GM11168 (cell line): ENCODE measurements around the gene KRT79.

ENCODE experiments used
- in situ Hi-C: fragments of 300-500 bp; cut with MboI; formaldehyde crosslinking; loops from one replicate; pipeline ENCODE4 v1.12.0; 2022; ENCODE audit warnings: low sequenced_read_pairs; ENCODE audit not compliant: unreplicated experiment

The KRT79 gene

DNA sequence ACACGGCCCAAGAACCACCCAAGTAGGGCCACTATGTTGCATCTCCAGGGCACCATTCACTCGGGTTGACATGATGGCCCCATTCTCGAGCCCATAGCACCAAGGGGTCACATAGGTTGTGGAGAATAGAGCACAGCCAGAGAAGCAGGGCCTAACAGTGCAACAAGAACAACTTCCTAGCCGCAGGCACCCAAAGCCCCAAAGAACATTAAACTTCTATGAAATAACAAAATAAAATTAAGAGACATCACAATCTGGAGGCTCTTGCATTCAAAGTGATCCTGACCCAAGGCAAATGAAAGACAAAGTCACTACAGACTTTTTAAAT is 22.1 kb downstream of the KRT79 start:
- in situ Hi-C loops = no loop called here

DNA sequence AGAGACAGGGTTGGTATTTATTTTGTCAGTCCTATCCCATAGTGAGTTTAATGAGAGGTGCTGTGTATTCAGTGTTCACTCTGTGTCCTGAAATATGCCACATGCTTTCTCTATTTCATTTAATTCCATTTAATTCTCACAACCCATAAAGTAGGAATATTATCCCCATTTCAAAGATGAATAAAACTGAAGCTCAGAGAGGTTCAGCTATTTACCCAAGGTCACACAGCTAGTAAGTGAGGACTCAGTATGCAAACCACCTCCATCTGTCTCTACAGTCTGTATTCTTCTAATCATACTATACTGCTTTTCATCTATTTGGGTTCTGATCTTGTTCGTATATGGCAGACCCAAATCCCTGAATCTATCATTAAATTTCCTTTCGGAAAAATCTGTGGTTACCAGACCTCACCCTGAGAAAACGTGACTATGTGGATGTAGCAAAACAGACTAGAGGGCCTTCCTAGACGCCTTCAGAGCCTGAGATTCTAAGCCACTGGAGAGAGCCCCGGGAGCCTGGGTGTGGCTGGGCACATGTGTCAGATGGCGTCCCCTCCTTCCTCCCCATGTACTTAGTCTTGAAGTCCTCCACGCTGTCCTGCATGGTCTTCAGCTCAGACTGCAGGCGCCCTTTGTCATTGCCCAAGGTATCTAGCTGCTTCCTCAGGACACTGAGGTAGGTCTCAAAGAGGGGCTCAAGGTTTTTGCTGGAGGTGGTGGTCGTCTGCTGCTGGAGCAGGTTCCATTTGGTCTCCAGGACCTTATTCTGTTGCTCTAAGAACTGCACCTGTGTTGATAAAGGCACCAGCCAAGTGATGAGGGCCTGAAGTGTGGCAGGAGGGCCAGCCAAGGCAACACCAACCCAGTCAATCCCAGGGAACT is 22.7 kb downstream of the KRT79 start:
- in situ Hi-C loops = no loop called here

DNA sequence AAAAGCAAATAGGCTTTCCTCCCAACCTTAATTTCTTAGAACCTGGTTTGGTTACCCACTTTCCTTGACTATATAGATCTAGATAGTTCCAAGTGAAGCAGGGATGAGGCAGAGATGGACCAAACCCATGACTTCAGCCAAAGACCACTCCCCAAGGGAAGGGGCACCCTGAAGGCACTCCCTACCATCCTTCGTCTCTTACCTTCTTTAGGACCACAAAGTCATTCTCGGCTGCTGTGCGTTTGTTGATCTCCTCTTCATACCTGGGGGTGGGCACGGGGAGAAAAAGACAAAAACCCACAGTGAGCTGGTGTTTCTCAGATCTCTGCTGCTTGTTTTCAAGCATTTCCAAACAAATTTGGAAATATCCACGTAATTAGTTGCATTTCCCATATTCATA is 23.6 kb downstream of the KRT79 start:
- in situ Hi-C loops = no loop called here

DNA sequence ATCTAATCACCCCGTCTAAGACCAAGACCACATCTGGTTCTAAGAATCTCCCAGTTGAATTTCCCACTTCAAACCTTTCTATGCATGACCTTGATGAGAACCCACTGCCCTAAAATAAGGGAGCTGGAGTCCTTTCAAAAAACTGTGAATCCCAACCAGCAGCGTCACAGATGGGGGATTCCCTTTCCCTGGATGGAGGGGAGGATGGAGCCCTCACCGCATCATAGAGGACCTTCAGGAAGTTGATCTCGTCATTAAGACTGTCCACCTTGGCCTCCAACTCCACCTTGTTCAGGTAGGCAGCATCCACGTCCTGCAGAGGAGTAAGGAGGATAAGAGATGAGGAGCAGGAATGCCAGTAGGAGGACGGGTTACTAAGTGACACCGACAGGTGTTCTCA is 24.9 kb downstream of the KRT79 start:
- in situ Hi-C loops = no loop called here

DNA sequence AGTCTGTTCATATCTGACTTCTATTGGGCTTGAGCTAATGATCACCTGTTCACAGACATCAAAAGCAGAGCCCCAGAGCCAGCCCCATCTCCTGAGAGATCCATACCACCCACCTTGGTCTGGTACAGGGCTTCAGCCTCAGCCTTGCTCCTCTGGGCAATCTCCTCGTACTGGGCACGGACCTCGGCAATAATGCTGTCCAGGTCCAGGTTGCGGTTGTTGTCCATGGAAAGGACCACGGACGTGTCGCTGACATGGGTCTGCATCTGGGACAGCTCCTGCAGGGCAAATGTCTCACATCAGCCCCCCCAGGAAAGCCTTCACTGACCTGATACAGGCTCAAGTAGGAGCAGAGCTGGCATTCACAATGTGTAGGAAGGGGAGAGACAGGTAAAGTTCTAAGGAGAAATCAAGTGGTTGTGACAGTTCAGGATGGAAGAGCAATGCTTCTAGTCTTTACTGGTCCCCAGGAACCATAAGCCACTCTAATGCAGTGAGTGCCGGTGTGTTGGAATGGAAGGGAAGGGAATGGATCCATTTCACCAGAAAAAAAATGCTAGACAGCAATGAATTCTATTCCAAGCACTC is 25.4 kb downstream of the KRT79 start:
- in situ Hi-C loops = no loop called here

DNA sequence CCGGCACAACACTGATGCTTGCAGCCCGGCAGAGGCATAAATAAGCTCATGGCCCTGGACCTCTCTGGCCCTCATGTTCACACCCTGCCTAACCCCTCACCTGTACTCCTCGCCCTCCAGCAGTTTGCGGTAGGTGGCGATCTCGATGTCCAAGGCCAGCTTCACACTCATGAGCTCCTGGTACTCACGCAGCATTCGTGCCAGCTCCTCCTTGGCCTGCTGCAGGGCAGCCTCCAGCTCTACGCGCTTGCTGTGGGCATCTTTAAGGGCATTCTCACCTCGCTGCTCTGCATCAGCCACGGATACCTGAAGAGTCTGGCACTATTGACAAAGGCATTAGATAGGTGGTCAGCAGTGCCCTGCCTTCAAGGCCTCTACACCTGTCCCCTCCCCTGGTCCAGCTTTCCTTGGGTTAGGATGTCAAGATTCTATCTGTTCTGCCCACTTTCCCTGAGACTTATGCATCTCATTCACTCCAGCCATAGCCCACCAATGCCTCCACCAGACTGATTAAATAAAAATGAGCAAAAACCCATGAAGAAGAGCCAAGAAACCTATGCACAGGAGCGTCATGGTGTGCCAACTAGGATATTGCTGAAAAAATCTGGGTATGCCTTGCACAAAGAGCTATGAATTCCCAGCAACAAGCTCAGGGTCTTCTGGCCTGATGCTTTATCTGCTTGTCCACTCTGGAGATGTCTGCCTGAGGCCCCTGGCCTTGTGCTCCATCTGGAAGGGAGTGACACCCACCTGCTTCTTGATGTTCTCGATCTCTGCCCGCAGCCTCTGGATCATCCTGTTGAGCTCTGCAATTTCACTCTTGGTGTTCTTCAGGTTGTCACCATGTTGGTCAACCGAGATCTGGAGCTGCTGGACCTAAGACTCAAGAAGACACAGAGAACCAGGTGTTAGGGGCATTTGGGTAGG is 26.3 kb downstream of the KRT79 start:
- in situ Hi-C loops = no loop called here

DNA sequence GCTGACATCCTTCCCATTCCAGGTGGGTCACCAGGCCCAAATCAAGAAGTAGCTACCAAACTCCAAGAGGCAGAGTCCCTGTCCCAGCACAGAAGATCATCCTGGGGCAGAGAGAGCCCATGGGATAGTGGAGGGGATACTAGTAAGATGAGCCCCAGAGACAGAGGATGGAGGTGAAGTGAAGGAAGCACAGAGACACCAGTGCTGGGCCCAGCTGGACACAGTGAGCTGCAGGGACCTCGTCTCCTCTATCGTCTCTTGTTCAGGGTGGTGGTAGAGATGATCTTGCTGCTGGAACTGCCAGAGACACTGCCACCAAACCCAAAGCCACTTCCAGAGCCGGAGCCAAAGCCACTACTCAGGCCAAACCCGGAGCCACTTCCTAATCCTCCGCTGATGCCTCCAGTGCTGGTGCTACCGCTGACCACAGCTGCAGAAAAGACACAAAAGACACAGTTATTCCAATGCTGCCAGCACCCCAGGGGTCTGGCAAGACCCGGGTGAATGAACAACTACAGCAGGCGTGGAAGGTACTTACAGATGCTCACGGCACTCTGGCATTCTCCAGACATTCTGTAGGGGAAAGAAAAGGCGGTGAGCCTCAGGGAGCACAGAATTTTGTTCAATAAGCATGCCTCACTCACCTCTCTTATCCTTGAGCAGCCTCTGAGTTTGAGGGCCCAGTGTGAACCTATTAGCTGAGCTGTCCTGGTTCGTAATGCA is 27.1 kb downstream of the KRT79 start:
- in situ Hi-C loops = no loop called here

DNA sequence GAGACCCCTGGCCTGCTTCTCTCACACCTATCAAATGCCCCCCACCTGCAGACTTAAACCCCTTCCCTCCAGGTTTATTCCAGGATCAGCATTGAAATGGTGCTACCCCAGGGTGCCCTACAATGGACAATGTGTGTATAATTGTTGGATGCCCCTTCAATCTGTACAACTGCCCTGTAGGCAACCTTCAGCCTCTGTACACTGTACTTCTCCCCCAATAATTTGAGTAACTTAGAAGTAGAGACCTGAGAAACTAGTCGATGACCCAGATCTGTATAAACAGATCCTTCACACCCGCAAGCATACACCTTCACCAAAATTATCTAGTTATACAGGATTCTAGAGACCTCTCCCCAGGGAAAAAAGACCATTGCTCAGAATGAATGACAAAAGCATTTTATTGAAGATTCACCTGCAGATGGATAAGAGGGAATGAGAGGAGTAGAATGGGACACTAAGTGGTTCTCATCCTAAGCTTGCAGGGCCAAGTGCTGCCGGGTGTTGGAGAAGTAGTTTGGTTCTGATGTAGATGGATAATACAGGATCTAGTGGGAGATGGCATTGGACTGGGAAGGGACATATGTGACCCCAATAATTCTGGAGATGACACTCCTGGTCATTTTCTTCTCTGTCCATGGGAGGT is 27.8 kb downstream of the KRT79 start:
- in situ Hi-C loops = no loop called here

DNA sequence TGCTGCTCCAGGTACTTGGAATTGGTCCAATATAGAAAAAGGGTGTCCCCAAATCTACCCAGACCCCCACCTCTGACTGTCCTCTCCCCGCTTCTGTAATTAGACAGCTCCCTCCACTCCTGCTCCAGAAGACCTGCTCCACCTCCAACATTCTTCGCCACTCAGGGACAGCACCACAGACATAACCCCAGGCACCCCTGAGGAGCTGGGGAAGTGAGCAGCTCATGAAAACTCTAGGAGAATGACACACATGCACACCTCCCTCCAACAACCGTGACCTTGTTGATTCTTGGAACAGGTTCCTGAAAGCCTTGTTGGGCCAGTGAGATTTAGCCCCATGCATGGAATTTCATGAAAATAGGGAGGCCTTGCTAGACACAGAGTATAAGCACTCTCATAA is 28.4 kb downstream of the KRT79 start:
- in situ Hi-C loops = no loop called here

DNA sequence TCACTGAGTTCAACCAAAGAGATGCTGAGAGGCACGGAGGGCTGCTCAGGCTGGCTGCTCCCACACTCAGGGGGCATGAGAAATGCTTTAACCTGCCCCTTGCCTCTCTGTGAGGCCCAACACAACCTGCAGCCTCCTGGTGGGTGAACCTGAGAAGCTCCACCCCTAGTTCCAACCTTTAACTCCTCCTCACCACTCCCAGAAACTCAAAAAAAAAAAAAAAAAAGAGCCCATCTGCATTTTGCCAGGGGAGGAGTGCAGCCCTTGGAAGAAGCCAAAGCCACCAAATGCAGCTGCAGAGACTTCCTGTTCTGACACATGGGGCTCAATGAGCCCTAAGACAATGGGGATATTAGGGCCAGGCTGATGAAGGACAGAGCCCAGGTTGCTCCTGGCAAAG is 29.1 kb downstream of the KRT79 start:
- in situ Hi-C loops = no loop called here

DNA sequence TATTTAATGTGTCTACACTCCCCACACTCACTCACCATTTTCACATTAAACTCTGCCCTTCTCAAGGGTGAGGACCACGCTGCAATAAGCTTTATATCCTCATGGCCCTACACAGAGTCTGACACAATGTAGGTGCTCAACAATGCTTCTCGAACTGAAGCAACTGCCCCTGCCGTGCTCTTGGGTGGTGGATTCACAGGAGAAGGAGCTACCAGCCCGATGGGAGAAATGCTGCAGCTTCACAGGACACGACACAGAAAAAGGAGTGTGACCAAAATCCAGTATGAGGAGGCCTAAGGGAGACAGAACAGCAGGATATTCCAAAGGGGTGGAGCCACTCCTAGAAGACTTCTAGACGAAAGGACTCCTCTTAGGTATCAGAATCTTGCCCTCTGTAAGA is 31.7 kb downstream of the KRT79 start:
- in situ Hi-C loops = no loop called here

DNA sequence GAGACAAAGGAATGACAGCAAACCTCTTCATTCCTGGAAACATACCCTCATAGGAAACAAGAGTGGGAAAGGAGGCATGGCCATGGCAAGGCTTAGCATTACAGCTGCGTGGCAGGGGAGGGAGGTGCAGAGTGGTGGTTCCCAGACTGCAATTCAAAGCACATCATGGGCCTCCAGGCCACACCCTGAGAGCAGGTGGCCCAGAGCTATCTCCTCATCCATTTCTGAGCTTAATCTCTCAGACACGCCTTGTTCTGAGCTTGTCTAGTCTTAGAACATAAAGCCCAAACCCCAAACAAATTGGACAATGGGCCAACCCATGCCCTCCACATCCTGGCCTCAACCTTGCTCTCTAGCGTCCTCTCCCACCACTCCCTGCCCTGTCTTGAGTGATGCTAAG is 32.3 kb downstream of the KRT79 start:
- in situ Hi-C loops = no loop called here

DNA sequence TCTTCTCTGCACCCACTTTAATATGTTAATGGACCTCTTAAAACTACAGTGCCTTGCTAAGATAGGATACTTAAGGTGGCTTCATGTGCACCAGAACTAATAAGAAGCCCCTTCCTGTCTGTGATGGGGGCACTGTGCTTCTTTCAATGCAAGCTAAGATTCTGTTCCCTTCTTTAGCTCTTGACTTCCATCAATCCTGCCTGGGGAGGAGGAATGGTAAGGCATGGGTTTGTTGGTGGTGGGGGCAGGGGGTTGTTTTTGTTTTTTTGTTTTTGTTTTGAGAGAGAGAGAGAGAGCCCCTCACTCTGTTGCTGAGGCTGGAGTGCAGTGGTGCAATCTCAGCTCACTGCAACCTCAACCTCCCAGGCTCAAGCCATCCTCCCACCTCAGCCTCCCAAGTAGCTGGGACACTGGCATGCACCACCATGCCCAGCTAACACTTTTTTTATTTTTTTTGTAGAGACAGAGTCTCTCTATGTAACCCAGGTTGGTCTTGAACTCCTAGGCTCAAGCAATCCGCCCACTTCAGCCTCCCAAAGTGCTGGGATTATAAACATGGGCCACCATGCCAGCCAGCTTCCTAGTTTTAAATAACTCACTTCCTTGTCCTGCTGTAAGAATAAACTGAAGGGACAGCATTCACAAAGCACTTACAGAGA is 33.7 kb downstream of the KRT79 start:
- in situ Hi-C loops = no loop called here

DNA sequence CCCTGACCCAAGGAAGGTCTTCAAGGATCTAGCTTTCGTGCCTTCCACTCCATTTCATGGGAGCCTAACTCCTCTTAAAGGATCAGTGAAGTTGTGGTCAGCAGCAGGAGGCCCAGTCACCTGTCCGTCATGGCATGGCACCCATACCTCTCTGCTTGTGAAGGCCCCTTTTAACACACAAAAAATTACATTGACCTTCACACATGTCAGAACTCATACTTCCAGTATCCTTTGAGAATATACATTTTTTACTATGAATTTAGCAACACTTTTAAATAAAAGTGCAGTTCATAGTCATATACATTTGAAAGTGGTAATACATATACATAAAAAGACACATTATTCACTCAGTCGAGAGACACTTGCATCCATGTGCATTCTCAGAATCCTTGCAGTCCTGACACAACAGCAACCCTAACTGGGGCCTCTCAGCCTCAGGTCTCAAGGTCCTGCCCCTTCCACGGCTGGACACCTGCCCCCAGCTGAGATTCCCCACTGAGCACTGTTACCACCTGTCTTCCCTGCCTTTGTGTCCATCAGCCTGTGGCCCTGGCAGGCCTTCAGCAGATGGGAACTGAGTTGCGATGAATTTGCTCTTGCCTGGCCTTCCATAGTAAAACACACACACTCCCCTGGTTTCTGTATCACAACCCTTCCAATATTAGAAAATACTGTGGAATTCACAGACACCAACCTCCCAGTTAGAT is 34.5 kb downstream of the KRT79 start:
- in situ Hi-C loops = no loop called here

DNA sequence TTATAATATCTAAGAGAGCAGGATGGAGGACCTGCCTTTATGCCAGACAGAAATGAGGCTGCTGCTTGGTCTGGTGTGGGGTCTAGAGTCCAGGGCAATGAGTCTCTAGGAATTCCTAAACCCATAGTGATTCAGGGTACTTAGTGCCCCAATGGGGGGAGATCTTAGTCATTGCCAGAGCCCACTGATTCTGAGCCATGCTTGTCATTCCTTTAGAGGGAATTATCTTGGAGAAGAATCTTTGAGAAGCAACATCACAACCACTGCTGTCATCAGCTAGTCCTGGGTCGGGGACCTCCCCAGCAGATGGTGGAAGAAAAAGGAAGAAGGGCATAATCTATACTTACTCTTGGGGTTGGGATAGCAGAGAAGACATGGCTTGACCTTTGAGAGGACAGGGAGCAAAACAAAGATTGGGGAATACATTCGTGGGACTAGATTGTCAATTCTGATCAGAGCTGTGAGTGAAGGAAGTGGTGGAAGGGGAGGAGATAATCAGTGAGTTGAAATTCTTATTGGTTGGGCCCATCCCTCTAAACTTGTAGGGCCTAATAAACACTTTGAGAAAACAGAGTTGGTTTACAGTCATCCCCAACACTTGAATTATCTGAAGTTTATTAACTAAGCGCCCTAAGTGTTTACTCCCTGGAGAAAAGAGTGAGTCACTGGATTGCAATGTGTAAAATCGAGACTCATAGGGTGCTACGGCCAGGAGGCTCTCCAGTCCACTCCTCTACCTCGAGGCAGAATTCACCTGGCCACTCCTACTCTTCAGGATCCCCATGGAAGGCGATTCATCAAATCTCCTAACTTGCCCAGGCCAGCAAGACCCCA is 35.2 kb downstream of the KRT79 start:
- in situ Hi-C loops = no loop called here

DNA sequence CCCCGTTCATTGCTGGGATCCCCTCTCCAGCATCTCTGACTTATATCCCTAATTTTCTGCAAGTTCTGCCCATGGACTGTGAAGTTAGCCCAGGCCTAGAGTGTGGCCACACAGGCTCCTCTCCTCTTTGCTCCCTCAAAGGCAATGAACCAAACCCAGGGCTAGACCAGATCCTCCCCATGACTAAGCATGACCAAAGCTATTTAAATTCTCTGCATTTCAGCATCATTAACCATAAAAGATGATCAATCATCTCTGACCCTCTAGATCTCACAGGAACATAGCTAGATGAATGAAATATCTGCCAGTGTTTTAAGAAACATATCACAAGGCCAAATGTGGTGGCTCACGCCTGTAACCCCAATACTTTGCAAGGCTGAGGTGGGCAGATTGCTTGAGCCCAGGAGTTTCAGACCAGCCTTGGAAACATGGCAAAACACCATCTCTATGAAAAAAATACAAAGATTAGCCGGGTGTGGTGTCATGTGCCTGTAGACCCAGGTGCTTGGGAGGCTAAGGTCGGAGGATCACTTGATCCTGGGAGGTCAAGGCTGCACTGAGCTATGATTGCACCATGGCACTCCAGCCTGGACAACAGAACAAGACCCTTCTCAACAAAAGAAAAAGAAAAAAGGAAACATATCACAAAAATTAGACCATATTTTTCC is 36.0 kb downstream of the KRT79 start:
- in situ Hi-C loops = no loop called here

DNA sequence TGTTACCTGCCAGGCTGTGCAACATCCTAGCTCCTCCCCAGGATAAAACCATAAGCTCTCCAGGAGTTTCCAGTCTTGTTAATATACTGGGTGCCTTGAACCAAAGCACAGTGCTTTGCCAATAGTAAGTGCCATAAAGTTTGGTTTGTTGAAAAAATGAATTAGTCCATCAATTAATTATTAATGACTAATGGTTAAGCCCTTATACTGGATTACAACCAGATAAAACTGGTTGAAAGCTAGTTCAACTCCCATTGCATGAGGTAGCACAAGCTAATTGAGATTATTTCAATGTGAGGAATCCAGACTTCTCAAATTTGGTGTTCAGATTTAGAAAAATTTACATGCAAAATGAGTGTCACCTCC is 36.6 kb downstream of the KRT79 start:
- in situ Hi-C loops = no loop called here
